ENCODE results near the gene CTDSP2. TPM values are rescaled to one million over a fixed set of nuclear protein-coding genes. Genes with fewer than 3 reads are reported as not detected.

Gene CTDSP2
- total and polyA plus RNA-seq, 12 donors, result 31.2 to 138 (median 82.7) TPM

DNA sequence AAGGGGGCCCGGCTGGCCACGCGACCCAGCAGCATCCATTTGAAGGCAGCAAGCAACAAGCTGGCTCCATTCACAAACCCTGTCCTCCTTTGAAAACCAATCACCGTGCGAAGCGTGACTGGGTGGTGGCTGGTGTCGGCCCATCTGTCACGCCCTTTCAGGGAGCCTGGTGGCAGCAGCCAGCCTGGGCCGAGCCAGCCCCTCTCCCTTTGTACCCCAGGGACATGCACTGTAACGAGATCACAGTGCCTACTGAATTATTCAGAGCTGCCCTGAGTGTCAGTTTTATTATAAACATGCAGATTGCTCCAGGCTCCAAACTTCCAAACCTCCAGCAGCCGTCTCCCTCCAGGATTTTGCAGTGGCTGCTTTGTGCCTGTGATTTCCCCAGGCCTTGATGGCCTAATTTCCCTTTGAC is 22.3 kb upstream of the CTDSP2 start:
- peak in 1 of 2 donors; percentile 30 for DNase-seq
- H3K27ac ChIP-seq, result peak overlapping the region in 9 of 10 donors; percentile 15 to 81 (median 62)
- no peaks in the 10 kb centered on the region for H3K36me3 ChIP-seq
- no peak for ATAC-seq
- H3K4me3 ChIP-seq, result peak overlapping the region in 1 of 10 donors; percentile 3
- H3K9me3 ChIP-seq, result no peaks in the 10 kb centered on the region
- TF ChIP-seq, protein P1, sequence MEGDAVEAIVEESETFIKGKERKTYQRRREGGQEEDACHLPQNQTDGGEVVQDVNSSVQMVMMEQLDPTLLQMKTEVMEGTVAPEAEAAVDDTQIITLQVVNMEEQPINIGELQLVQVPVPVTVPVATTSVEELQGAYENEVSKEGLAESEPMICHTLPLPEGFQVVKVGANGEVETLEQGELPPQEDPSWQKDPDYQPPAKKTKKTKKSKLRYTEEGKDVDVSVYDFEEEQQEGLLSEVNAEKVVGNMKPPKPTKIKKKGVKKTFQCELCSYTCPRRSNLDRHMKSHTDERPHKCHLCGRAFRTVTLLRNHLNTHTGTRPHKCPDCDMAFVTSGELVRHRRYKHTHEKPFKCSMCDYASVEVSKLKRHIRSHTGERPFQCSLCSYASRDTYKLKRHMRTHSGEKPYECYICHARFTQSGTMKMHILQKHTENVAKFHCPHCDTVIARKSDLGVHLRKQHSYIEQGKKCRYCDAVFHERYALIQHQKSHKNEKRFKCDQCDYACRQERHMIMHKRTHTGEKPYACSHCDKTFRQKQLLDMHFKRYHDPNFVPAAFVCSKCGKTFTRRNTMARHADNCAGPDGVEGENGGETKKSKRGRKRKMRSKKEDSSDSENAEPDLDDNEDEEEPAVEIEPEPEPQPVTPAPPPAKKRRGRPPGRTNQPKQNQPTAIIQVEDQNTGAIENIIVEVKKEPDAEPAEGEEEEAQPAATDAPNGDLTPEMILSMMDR (IDR thresholded peaks at IDR 0.05), result no peak
- H3K27me3 ChIP-seq, result no peaks in the 10 kb centered on the region
- WGBS, 2 donors, result 72 to 89% methylated on average over 11 of the region's 11 CpGs
- intact Hi-C loops (cut with DNase I), result no loop called here
- H3K4me1 ChIP-seq, result peaks cover 6 to 31% (median 22%) of the 10 kb centered on the region in 9 donors

DNA sequence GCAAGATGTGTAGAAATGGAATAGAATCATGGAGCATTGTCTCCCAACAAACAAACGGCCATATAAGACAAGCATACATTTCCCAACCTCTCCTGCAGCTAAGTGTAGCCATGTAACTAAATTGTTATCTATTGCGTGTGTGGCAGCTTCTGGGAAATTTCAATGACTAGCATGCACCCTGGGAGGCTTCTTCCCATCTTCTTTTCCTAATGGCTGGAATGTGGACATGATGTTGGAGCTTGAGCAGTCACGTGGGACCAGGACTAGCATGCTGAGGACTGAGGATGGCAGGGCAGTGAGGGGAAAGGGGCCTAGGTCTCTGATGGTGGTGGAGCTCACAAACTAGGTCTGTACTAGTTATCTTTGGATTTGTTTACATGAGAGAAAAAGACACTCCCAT is 21.7 kb upstream of the CTDSP2 start:
- TF ChIP-seq, protein P1 (IDR thresholded peaks at IDR 0.05), result no peak
- Histone ChIP-seq H3K9me3 (no peaks in the 10 kb centered on the region), H3K27ac (peak overlapping the region in 8 of 10 donors; percentile 15 to 81 (median 63)), H3K27me3 (no peaks in the 10 kb centered on the region), H3K4me1 (peaks cover 6 to 29% (median 19%) of the 10 kb centered on the region in 9 donors), H3K4me3 (no peak overlapping the region), H3K36me3 (no peaks in the 10 kb centered on the region)
- no peak for DNase-seq
- WGBS, 2 donors, result 73 to 82% methylated on average over 3 of the region's 3 CpGs
- no peak for ATAC-seq
- intact Hi-C loops (cut with DNase I), result no loop called here

DNA sequence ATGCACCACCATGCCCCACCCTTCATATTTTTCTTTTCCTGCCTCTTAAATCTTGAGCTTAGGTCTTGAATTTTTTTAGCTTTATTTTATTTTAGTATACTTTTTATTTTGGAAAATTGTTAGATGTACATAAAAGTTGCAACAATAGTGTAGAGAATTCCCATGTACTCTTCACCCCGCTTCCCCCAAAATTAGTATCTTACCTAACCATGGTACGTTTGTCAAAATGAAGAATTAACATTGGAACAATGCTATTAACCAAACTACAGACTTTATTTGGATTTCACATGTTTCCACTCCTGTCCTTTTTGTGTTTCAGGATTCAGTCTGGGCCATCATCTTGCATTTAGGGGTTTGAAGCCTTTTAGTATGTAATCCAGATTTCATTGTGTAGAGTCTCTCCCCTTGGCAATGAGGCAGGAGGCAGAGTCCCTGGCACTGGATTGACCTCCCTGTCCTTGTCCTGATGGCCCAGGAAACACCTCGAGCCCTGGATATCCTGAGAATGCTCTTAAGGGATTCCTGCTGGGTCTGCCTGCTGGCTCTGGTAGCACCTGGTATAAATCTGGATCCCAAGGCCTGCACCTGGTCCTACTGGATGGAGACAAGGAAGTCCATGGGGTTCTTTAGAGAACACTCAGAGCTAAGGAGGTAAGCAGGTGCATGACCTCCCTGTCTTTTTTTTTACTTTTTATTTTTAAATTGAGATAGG is 19.9 kb upstream of the CTDSP2 start:
- ATAC-seq (no peak), DNase-seq (no peak)
- H3K4me1 ChIP-seq, result peaks cover 6 to 29% (median 19%) of the 10 kb centered on the region in 9 donors
- no peaks in the 10 kb centered on the region for H3K27me3 ChIP-seq
- no peaks in the 10 kb centered on the region for H3K9me3 ChIP-seq
- H3K27ac ChIP-seq, result peak overlapping the region in 7 of 10 donors; percentile 94 to 99 (median 98)
- TF ChIP-seq, protein P1 (IDR thresholded peaks at IDR 0.05), result no peak
- 75 to 78% methylated on average over 3 of the region's 3 CpGs for WGBS, 2 donors
- intact Hi-C loops (cut with DNase I), result no loop called here
- H3K4me3 ChIP-seq, result no peak overlapping the region
- H3K36me3 ChIP-seq, result no peaks in the 10 kb centered on the region

DNA sequence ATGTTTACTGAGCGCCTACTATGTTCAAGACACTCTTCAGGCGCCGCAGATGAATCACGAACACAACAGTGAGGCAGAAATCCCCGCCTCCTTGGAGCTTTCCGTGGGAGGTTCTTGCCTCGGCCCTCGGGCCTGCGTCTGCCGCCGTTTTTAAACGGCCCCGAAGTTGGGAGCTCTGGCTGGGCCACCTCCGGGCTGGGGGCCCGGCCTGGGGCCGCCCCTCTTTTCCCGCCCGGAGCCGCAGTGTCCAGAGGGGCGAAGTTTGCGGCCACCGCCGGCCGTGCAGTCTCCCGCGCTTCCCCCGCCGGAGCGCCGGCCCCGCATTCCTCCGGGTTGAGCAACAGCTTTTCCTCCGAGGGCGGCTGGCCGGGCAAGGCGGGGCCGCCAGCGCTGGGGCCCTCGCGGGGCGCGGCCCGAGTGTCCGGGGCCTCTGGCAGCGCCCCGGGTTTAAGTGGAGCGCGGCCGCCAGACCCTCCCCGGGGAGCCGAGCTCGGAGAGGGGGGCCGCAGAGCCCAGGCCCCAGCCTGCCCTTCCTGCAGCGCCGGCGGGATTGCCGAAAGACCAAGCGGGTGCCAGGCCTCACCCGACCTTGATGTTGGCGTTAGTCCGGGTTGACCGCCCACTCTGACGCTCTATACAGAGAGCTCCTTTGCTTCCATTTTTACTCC is 18.7 kb upstream of the CTDSP2 start:
- H3K36me3 ChIP-seq, result no peaks in the 10 kb centered on the region
- intact Hi-C loops (cut with DNase I), result loop anchor here in 3 of 10 donors (2.0 kb wide), 2 partner anchors 18 to 24 kb away; partner anchors contain the start of gene CTDSP2 (in 1 of the 3)
- H3K9me3 ChIP-seq, result no peaks in the 10 kb centered on the region
- peak overlapping the region; percentile 25 to 67 (median 58) for H3K4me3 ChIP-seq
- peak overlapping the region; percentile 89 to 99 (median 96) for H3K27ac ChIP-seq
- DNase-seq (peak; percentile 77 to 84), ATAC-seq (peak; percentile 86 to 94 (median 90))
- TF ChIP-seq, protein P1 (IDR thresholded peaks at IDR 0.05), result peak in 1 of 9 donors; percentile 9
- 1% methylated on average over 63 of the region's 63 CpGs for WGBS, 2 donors
- H3K4me1 ChIP-seq, result peaks cover 6 to 29% (median 19%) of the 10 kb centered on the region in 9 donors
- no peaks in the 10 kb centered on the region for H3K27me3 ChIP-seq

Measured in heart right ventricle (tissue), 16 donors.